ENCODE measurements around the gene TPO.

Gene TPO

GRCh38 chr2:1517786-1518185 is 104.5 kb downstream of the TPO start:
- no peak for TF ChIP-seq POLR2AphosphoS5 (IDR thresholded peaks at IDR 0.05; ENCODE audit: low read depth, low read length)
- TF ChIP-seq SIN3A (IDR thresholded peaks at IDR 0.05; ENCODE audit: borderline replicate concordance, insufficient read depth, low read length) = no peak
- TF ChIP-seq REST (IDR thresholded peaks at IDR 0.05; ENCODE audit: insufficient read depth in 1 of 2, low read depth in 2 of 2, low read length in 2 of 2) = no peak
- TF ChIP-seq TAF1 (IDR thresholded peaks at IDR 0.05; ENCODE audit: borderline replicate concordance, insufficient read depth, low read length) = no peak
- TF ChIP-seq FOXP2 (optimal IDR thresholded peaks at IDR 0.05; ENCODE audit: borderline replicate concordance, extremely low read depth, extremely low read length, insufficient read depth) = no peak

GRCh38 chr2:1518331-1518803 is 105.1 kb downstream of the TPO start:
- TF ChIP-seq SIN3A (IDR thresholded peaks at IDR 0.05; ENCODE audit: borderline replicate concordance, insufficient read depth, low read length) (no peak), POLR2AphosphoS5 (IDR thresholded peaks at IDR 0.05; ENCODE audit: low read depth, low read length) (no peak), FOXP2 (optimal IDR thresholded peaks at IDR 0.05; ENCODE audit: borderline replicate concordance, extremely low read depth, extremely low read length, insufficient read depth) (no peak), TAF1 (IDR thresholded peaks at IDR 0.05; ENCODE audit: borderline replicate concordance, insufficient read depth, low read length) (no peak), REST (IDR thresholded peaks at IDR 0.05; ENCODE audit: insufficient read depth in 1 of 2, low read depth in 2 of 2, low read length in 2 of 2) (no peak)

GRCh38 chr2:1518867-1519530 is 105.7 kb downstream of the TPO start:
- no peak for TF ChIP-seq FOXP2 (optimal IDR thresholded peaks at IDR 0.05; ENCODE audit: borderline replicate concordance, extremely low read depth, extremely low read length, insufficient read depth)
- no peak for TF ChIP-seq REST (IDR thresholded peaks at IDR 0.05; ENCODE audit: insufficient read depth in 1 of 2, low read depth in 2 of 2, low read length in 2 of 2)
- no peak for TF ChIP-seq SIN3A (IDR thresholded peaks at IDR 0.05; ENCODE audit: borderline replicate concordance, insufficient read depth, low read length)
- no peak for TF ChIP-seq POLR2AphosphoS5 (IDR thresholded peaks at IDR 0.05; ENCODE audit: low read depth, low read length)
- no peak for TF ChIP-seq TAF1 (IDR thresholded peaks at IDR 0.05; ENCODE audit: borderline replicate concordance, insufficient read depth, low read length)

GRCh38 chr2:1521191-1521877 is 108.1 kb downstream of the TPO start:
- no peak for TF ChIP-seq TAF1 (IDR thresholded peaks at IDR 0.05; ENCODE audit: borderline replicate concordance, insufficient read depth, low read length)
- no peak for TF ChIP-seq FOXP2 (optimal IDR thresholded peaks at IDR 0.05; ENCODE audit: borderline replicate concordance, extremely low read depth, extremely low read length, insufficient read depth)
- TF ChIP-seq POLR2AphosphoS5 (IDR thresholded peaks at IDR 0.05; ENCODE audit: low read depth, low read length) = no peak
- no peak for TF ChIP-seq REST (IDR thresholded peaks at IDR 0.05; ENCODE audit: insufficient read depth in 1 of 2, low read depth in 2 of 2, low read length in 2 of 2)
- no peak for TF ChIP-seq SIN3A (IDR thresholded peaks at IDR 0.05; ENCODE audit: borderline replicate concordance, insufficient read depth, low read length)

Measured in PFSK-1 (cell line).